CD4-positive, alpha-beta T cell treated with Interleukin-15 for 1 hour (primary cell): Measurements from ENCODE around the gene DTD1.

ENCODE experiments used
- DNase-seq: peaks from one replicate; pipeline ENCODE4 v3.0.0-alpha.2; 2020

The DTD1 gene

GRCh38 chr20:18665135-18665534, 77.3 kb downstream of the DTD1 start:
- DNase-seq = no peak

- no peak for DNase-seq
Observed at GRCh38 chr20:18666803-18667415, 79.1 kb downstream of the DTD1 start.

- DNase-seq = no peak
Observed at GRCh38 chr20:18669241-18670019, 81.6 kb downstream of the DTD1 start.

GRCh38 chr20:18671203-18671710, 83.4 kb downstream of the DTD1 start:
- DNase-seq = no peak

GRCh38 chr20:18672834-18673233, 85.0 kb downstream of the DTD1 start:
- DNase-seq = no peak

- no peak for DNase-seq
Observed at GRCh38 chr20:18676396-18676795, 88.5 kb downstream of the DTD1 start.

GRCh38 chr20:18677126-18677525, 89.3 kb downstream of the DTD1 start:
- DNase-seq = no peak

- peak; percentile 32 for DNase-seq
Observed at GRCh38 chr20:18678549-18679419, 90.9 kb downstream of the DTD1 start.

GRCh38 chr20:18683839-18684238, 96.0 kb downstream of the DTD1 start:
- DNase-seq = no peak

GRCh38 chr20:18684775-18685174, 96.9 kb downstream of the DTD1 start:
- no peak for DNase-seq

GRCh38 chr20:18685406-18685805, 97.6 kb downstream of the DTD1 start:
- DNase-seq = no peak

- DNase-seq = no peak
Observed at GRCh38 chr20:18686696-18687095, 98.8 kb downstream of the DTD1 start.

GRCh38 chr20:18688676-18689075, 100.8 kb downstream of the DTD1 start:
- DNase-seq = no peak

GRCh38 chr20:18689557-18689956, 101.7 kb downstream of the DTD1 start:
- DNase-seq = no peak

GRCh38 chr20:18692447-18692846, 104.6 kb downstream of the DTD1 start:
- DNase-seq = no peak

GRCh38 chr20:18694071-18694470, 106.2 kb downstream of the DTD1 start:
- no peak for DNase-seq

GRCh38 chr20:18695175-18695574, 107.3 kb downstream of the DTD1 start:
- no peak for DNase-seq

- no peak for DNase-seq
Observed at GRCh38 chr20:18698735-18699380, 111.0 kb downstream of the DTD1 start.

- no peak for DNase-seq
Observed at GRCh38 chr20:18701969-18702368, 114.1 kb downstream of the DTD1 start.

- no peak for DNase-seq
Observed at GRCh38 chr20:18702736-18703135, 114.9 kb downstream of the DTD1 start.

- DNase-seq = no peak
Observed at GRCh38 chr20:18705490-18705889, 117.6 kb downstream of the DTD1 start.

- DNase-seq = no peak
Observed at GRCh38 chr20:18705910-18706309, 118.1 kb downstream of the DTD1 start.

- DNase-seq = no peak
Observed at GRCh38 chr20:18712131-18712530, 124.3 kb downstream of the DTD1 start.
